Naive thymus-derived CD8-positive, alpha-beta T cell (primary cell): ENCODE measurements around the gene EHD3. TPM values are rescaled to one million over a fixed set of nuclear protein-coding genes. Genes with fewer than 3 reads are reported as not detected.

ENCODE experiments used
- ATAC-seq, 2 donors: fragments of 150-1000 bp; cut with Tn5 transposase in 1 of 2; sonication (Bioruptor Pico), chemical (Tn5 transposase) in 1 of 2; 1 replicate in 1 of 2; 2 replicates in 1 of 2; pipeline ENCODE4 v1.10.0; 2021; ENCODE audit warnings: mild to moderate bottlenecking in 2 of 2, moderate library complexity in 2 of 2
- POLR2A ChIA-PET: fragments of 350-600 bp; sonication (Branson Sonifier 250); formaldehyde crosslinking; loops from one replicate; lab custom pipeline; 2021; ENCODE audit warnings: antibody characterized with exemption; lab: Charles Lee
- DNase-seq, 10 donors: peaks; one replicate each; pipeline versions ENCODE4 v3.0.0 to v3.0.0-alpha.2; 2020 to 2022
- H3K27ac Mint-ChIP-seq, 10 donors: one replicate each; pipeline ENCODE4 v1.8.0; 2020 to 2022; ENCODE audit warnings: mild to moderate bottlenecking in 10 of 10, mixed read lengths in 10 of 10, moderate library complexity in 4 of 10, inconsistent platforms in 1 of 10
- H3K27me3 Mint-ChIP-seq, 5 donors: one replicate each; pipeline ENCODE4 v1.8.0; 2021 to 2022; ENCODE audit warnings: mixed read lengths in 5 of 5
- H3K36me3 Mint-ChIP-seq, 3 donors: one replicate each; pipeline ENCODE4 v1.8.0; 2020 to 2022; ENCODE audit warnings: mixed read lengths in 3 of 3, mild to moderate bottlenecking in 2 of 3, inconsistent platforms in 1 of 3
- H3K4me1 Mint-ChIP-seq, 4 donors: one replicate each; pipeline ENCODE4 v1.8.0; 2021 to 2022; ENCODE audit warnings: mixed read lengths in 4 of 4
- H3K4me3 Mint-ChIP-seq, 10 donors: one replicate each; pipeline ENCODE4 v1.8.0; 2020 to 2022; ENCODE audit warnings: mild to moderate bottlenecking in 10 of 10, mixed read lengths in 10 of 10, moderate library complexity in 6 of 10, inconsistent platforms in 1 of 10
- H3K9me3 Mint-ChIP-seq, 9 donors: one replicate each; pipeline ENCODE4 v1.8.0; 2020 to 2022; ENCODE audit warnings: mixed read lengths in 9 of 9, mild to moderate bottlenecking in 3 of 9, inconsistent platforms in 1 of 9, moderate library complexity in 1 of 9
- polyA plus RNA-seq, 3 donors: library from polyadenylated mRNA; unstranded; fragments of 300-500 nt; fragmentation: Illumina TruSeq; gene quantifications; one replicate each; pipeline ENCODE4 v1.2.3, GENCODE V29; 2021
- total RNA-seq, 8 experiments: library from RNA in 2 of 8; stranded (reverse) in 2 of 8; gene quantifications; one replicate each; pipeline ENCODE4 v1.2.3 and lab custom pipeline; 2021 to 2026

The EHD3 gene
- total and polyA plus RNA-seq, 5 experiments from 2014 or later = 2.0 to 4.6 (median 3.2) TPM

DNA sequence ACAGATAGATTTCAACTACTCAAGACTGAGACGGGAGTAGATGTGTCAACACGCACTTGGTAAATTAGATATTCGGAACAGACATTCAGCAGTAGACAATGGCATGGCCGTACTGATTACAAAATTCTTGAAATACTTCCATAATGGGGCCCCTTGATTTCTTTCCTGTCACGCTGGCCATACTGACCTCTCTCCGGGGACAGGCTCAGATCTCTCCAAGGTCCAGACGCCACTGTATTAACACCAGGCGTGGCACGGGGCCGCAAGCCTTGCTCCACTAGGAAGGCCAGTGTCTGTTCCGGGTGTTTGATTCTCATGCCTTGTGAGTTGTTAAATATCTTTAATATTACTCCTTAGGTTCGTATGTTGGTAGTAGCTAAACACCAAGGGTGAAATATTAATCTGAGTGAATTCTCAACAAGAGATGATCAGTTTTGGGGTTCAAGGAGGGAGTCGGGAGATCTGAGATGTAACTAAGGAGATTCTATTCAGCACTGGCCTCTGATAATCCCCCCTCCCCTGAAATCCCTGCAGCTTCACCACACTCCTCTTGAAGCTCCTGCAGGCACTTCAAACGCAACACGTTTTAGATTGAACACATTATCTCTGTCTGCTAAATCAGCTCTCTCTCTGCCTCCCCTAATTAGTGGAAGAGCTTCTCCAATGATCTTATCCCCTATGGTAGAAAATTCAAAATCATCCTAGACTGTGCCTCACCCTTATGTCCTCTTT, 2.2 kb upstream of the EHD3 start:
- ATAC-seq = no peak
- POLR2A ChIA-PET = no interaction called here
- Mint-ChIP-seq H3K9me3 (no peaks in the 10 kb centered on the region), H3K4me1 (peaks cover 9 to 34% (median 25%) of the 10 kb centered on the region in 4 donors), H3K27me3 (peaks cover 0 to 15% (median 7%) of the 10 kb centered on the region in 5 donors), H3K4me3 (no peak overlapping the region), H3K36me3 (no peaks in the 10 kb centered on the region), H3K27ac (no peak overlapping the region)
- DNase-seq = no peak

DNA sequence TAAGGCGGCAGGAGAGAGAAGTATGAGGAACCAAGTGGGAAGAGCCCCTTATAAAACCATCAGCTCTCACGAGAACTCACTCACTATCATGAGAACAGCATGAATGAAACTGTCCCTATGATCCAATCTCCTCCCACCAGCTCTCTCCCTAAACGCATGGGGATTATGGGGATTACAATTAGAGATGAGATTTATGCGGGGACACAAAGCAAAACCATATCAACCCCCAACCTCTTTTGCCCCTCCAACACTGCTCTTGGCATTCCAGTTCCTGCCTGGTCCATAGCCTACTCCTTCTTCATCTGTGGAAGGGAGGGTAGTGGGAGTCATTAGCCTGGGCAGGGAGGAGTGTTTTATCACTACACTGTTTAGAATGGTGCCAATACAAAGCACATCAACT, 1.4 kb upstream of the EHD3 start:
- Mint-ChIP-seq H3K4me1 (peaks cover 9 to 38% (median 25%) of the 10 kb centered on the region in 4 donors), H3K9me3 (no peaks in the 10 kb centered on the region), H3K36me3 (no peaks in the 10 kb centered on the region), H3K27ac (no peak overlapping the region), H3K27me3 (peaks cover 0 to 14% (median 4%) of the 10 kb centered on the region in 5 donors), H3K4me3 (peak overlapping the region in 4 of 10 donors; percentile 2 to 80 (median 20))
- ATAC-seq (no peak), DNase-seq (no peak)
- POLR2A ChIA-PET = no interaction called here

DNA sequence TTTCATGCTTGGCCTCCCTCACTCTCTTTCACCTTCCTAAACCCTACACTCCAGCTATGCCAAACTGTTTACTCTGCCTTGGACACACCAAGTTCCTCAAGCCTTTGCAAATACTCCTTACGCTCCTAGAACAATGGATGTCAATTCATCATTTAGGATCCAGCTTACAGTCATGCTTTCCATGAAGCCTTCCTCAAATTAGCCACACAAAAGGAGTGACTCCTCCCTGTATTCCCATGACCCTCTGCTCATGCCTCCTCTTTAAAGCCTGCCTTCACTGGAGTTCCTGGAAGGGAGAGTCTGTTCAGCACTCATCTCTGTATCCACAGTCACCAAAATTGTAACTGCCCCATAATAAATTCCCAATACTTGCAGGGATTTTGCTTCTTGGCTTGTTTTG, 721 bp upstream of the EHD3 start:
- DNase-seq = no peak
- Mint-ChIP-seq H3K9me3 (no peaks in the 10 kb centered on the region), H3K36me3 (no peaks in the 10 kb centered on the region), H3K4me3 (peak overlapping the region; percentile 11 to 83 (median 78)), H3K27me3 (peaks cover 0 to 12% (median 4%) of the 10 kb centered on the region in 5 donors), H3K27ac (peak overlapping the region in 4 of 10 donors; percentile 0 to 63 (median 36)), H3K4me1 (peaks cover 9 to 38% (median 25%) of the 10 kb centered on the region in 4 donors)
- POLR2A ChIA-PET = no interaction called here
- ATAC-seq = no peak

DNA sequence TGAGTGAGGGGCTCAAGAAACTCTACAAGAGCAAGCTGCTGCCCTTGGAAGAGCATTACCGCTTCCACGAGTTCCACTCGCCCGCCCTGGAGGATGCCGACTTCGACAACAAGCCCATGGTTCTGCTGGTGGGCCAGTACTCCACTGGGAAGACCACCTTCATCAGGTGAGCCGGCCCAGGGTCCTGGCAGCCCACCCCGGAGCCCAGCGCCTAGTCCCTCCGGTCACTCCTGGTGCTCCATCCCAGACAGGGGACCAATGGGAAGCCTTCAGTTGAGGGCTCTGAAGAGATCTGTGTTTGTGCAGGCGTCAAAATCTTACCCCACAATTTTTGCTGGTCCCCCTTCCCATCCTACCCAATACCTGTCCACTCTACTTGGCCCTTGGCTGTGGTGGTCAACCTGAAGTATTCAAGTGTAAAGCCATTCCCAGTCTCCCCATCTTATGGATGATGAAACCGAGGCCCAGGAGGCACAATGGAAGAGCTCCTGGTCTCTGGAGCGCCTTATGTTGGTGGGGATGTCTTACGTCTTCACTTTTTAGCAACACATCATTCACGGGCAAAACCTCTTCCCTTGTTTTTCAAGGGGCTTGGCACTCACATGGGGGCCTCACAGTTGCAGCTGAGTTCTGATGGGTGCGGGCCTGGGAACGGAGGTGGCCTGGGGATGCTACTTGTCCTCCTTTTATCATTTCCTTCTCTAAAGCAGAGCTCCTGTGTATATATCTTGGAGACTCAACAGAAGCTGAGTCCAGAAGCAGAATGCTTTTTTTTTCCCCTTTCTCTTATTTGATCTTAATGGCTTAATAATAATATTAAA, 941 bp downstream of the EHD3 start:
- peak in 1 of 10 donors; percentile 5 for DNase-seq
- H3K4me1 Mint-ChIP-seq = peaks cover 9 to 38% (median 25%) of the 10 kb centered on the region in 4 donors
- H3K27ac Mint-ChIP-seq = peak overlapping the region in 7 of 10 donors; percentile 6 to 79 (median 71)
- peaks cover 0 to 6% (median 4%) of the 10 kb centered on the region in 5 donors for H3K27me3 Mint-ChIP-seq
- H3K36me3 Mint-ChIP-seq = no peaks in the 10 kb centered on the region
- peak overlapping the region; percentile 76 to 88 (median 81) for H3K4me3 Mint-ChIP-seq
- POLR2A ChIA-PET = interaction anchor here (1.4 kb wide), 1 partner anchor 11 kb away, joined by 3 read pairs; no protein-coding TSS in a partner anchor
- no peak for ATAC-seq
- no peaks in the 10 kb centered on the region for H3K9me3 Mint-ChIP-seq

DNA sequence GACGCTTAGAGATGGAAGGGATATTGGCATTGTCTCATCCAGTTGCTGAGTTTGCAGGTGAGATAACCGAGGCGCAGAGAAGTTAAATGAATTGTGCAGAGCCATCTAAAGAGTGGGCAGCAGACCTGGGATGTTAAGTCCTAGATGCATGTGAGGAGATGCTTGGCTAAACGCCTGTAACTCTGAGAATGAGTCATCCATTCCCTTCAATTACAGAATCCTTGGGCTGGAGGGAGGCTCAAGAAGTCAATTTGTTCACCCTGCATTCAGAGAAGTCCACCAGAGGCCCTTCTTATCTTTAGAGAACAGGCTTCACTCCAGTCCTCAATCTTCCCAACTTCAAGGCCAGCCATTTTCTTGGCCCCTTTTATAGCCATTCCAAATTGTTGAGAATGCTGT, 1.6 kb downstream of the EHD3 start:
- POLR2A ChIA-PET = no interaction called here
- Mint-ChIP-seq H3K4me3 (peak overlapping the region; percentile 76 to 88 (median 81)), H3K36me3 (no peaks in the 10 kb centered on the region), H3K4me1 (peaks cover 9 to 38% (median 25%) of the 10 kb centered on the region in 4 donors), H3K27me3 (peaks cover 0 to 6% (median 1%) of the 10 kb centered on the region in 5 donors), H3K9me3 (no peaks in the 10 kb centered on the region), H3K27ac (peak overlapping the region in 5 of 10 donors; percentile 6 to 79 (median 71))
- DNase-seq (no peak), ATAC-seq (no peak)

DNA sequence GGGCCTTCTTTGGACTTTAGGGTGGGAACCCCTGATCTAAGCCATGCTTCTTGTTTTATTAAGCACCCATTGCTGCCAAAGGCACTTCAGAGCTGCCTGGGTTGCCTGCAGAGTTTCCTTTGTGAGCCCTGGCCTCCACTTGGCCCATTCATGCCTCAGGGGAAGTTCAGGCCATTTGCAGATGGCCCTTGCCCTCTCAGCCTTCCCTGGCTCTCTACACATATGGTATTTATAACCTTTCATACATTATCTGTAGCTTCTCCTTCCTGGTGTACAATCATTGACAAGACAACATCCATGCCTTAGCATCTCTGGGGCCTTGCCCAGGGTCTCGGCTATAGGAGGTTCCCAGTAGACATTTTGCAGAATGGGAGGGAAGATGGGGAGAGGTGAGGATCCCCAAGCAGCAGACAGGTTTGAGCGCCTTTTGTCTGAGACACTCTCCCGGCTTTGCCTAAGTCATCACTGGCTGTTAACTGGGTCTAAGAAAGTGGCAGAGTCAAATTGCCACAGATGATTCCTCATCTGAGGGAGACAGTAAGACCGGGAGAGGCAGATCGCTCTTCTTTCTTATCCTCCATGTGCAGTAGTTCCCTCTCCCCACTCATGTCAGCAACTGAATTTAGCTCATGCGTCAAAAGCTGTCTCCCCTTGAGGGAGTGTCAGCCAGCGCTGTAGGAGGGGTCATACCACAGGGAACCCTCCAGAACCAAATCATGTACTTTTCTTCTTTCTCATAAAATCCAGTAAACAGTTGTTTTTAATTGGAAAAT, 2.7 kb downstream of the EHD3 start:
- Mint-ChIP-seq H3K4me3 (peak overlapping the region in 1 of 10 donors; percentile 35), H3K4me1 (peaks cover 12 to 38% (median 25%) of the 10 kb centered on the region in 4 donors), H3K27me3 (peaks cover 0 to 4% (median 0%) of the 10 kb centered on the region in 5 donors), H3K9me3 (no peaks in the 10 kb centered on the region), H3K36me3 (no peaks in the 10 kb centered on the region), H3K27ac (peak overlapping the region in 1 of 10 donors; percentile 44)
- ATAC-seq = no peak
- DNase-seq = no peak
- POLR2A ChIA-PET = no interaction called here

DNA sequence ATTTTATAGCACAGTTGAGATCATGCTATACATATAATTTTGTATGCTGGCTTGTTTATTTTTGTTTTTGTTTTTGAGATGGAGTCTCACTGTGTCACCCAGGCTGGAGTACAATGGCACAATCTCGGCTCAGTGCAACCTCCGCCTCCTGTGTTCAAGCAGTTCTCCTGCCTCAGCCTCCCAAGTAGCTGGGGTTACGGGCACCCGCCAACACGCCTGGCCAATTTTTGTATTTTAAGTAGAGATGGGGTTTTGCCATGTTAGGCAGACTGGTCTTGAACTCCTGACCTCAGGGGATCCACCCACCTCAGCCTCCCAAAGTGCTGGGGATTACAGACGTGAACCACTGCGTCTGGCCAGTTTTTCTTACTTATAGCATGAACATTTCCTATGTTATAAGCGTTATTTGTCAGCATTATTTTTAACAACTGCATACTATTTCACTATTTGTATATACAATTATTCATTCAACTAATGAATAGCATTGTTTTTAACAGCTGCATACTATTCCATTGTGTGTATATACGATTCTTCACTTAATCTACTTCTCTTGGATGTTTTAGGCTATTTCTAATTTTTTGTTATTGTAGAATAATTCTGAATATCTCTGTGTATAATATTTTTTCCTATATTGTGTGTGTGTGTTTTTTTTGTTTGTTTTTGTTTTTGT, 3.5 kb downstream of the EHD3 start:
- no peaks in the 10 kb centered on the region for H3K9me3 Mint-ChIP-seq
- no peak overlapping the region for H3K4me3 Mint-ChIP-seq
- peaks cover 12 to 38% (median 25%) of the 10 kb centered on the region in 4 donors for H3K4me1 Mint-ChIP-seq
- H3K36me3 Mint-ChIP-seq = no peaks in the 10 kb centered on the region
- H3K27ac Mint-ChIP-seq = no peak overlapping the region
- POLR2A ChIA-PET = no interaction called here
- H3K27me3 Mint-ChIP-seq = no peaks in the 10 kb centered on the region
- ATAC-seq = no peak
- DNase-seq = no peak

DNA sequence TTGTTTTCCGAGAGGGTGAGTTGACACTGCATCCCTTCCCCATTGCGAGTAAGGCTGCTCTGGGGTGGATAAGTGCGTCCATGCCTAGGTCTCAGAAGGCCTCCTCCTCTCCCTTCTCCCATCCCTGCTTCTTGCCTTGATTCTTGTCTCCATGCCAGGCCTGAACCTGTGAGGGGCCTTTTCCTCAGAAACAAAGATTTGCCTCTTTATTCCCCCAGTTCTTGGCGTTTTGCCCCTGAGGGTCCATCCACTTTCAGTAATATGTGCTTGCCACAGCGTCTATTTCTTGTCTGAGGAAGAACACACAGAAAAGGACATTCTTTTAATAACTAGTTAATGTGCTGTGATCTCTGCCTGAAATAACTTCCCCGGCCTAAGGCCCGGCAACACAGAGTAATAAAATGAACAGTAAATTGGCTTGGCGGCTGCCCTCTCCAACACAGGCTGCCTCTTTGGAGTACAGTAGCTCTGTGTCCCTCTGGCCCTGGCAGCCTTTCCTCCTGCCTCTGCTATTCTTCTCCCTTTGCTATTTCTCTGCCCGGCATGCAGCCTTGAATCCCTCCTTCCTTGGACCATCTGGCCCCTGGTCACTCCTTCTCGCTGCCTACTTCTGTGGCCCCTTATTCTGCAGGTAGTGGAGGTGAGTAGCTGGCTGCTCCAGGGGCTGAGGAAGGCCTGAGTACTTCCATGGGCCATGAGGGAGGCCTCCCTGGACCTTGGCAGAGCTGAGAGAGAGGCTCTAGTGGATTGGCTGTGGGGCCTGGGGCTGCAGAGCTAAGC, 4.4 kb downstream of the EHD3 start:
- Mint-ChIP-seq H3K27me3 (no peaks in the 10 kb centered on the region), H3K4me1 (peaks cover 12 to 33% (median 21%) of the 10 kb centered on the region in 4 donors), H3K9me3 (no peaks in the 10 kb centered on the region), H3K4me3 (no peak overlapping the region), H3K27ac (no peak overlapping the region), H3K36me3 (no peaks in the 10 kb centered on the region)
- ATAC-seq (no peak), DNase-seq (no peak)
- POLR2A ChIA-PET = no interaction called here

DNA sequence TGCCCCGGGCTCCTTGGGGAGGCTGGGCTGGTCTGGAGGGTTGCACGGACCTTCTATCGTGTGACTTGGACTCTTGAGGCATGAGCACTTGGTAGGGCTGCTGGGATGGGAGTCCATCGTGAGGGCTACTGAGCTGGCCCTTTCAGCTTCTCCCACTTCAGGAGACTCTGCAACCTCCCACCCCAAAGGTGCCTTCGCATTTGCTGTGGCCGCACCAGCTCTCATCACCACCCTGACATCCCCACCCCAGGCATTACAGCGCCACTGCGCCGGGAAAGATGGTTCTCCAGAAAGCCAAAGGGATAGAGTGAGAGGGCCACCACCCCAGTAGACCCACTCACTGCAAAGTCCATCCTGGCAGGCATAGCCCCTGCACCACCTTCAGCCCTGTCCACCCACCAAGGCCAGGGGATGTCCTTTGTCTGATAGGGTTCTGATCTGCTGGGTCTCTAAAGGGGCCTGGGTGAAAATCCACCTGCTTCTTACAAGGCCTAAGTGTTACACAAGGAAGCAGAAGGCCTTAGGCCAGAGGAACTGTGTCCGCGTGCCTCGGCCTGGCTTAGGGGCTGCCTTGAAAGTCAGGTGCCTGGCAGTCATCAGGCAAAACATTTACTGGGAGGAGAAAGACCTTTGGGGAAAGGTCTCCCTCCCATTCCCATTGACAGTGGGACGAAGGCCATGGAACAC, 5.1 kb downstream of the EHD3 start:
- Mint-ChIP-seq H3K27me3 (no peaks in the 10 kb centered on the region), H3K4me1 (peaks cover 12 to 26% (median 16%) of the 10 kb centered on the region in 4 donors), H3K4me3 (no peak overlapping the region), H3K27ac (no peak overlapping the region), H3K36me3 (no peaks in the 10 kb centered on the region), H3K9me3 (no peaks in the 10 kb centered on the region)
- DNase-seq = no peak
- POLR2A ChIA-PET = no interaction called here
- no peak for ATAC-seq

DNA sequence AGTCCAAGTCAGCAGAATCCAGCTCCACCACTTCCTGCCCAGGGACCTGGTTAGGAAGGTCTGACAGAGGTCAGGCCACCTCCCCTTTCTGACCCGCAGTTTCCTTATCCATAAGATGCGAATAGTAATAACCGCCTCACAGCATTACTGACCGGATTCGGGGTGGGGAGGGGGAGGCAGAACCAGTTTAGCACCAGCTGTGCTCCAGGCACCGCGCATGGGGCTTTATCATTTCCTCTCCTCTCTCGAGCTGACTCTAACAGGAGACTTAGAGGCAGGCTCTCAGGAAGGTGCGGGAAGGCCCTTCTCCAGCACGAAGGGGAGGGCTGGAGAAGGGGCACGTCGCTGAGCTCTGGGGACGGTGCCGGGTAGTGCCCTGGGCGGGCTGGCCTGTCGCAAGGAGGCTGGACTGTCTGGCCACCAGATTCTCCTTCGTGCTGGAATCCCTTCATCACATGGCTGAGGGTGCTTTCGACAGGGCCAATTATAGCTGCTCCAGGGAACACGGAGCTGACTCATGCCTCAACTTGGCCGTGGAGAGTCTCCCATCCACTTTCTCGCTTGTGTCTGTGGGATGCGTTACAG, 5.7 kb downstream of the EHD3 start:
- no peak overlapping the region for H3K27ac Mint-ChIP-seq

More for the DNA sequence above, 5.7 kb downstream of the EHD3 start:
- H3K27me3 Mint-ChIP-seq = no peaks in the 10 kb centered on the region
- ATAC-seq (no peak), DNase-seq (no peak)
- H3K9me3 Mint-ChIP-seq = no peaks in the 10 kb centered on the region
- peaks cover 0 to 4% (median 0%) of the 10 kb centered on the region in 3 donors for H3K36me3 Mint-ChIP-seq
- H3K4me1 Mint-ChIP-seq = peaks cover 10 to 24% (median 15%) of the 10 kb centered on the region in 4 donors
- POLR2A ChIA-PET = no interaction called here
- H3K4me3 Mint-ChIP-seq = no peak overlapping the region
